HepG2 (cell line): ENCODE data around the gene GPC6. TPM values are rescaled to one million over a fixed set of nuclear protein-coding genes. Genes with fewer than 3 reads are reported as not detected.

Experiments
- ATAC-seq: fragments of 200-7000 bp; cut with Tn5 transposase; 3 replicates; pipeline ENCODE4 v1.9.1; 2020; ENCODE audit warnings: mild to moderate bottlenecking, moderate library complexity
- BruUV-seq: library from RNA; stranded (reverse); fragments of 400-500 nt; replicated peaks from 2 replicates; lab custom pipeline; 2021; lab: Mats Ljungman, UMichigan
- CTCF ChIA-PET: fragments of 300-600 bp; formaldehyde crosslinking; extraction: SDS; loops from one replicate; lab custom pipeline; 2021; ENCODE audit warnings: low total read pairs, inconsistent platforms, low intra/inter-chr PET ratio; lab: Yijun Ruan, JAX
- POLR2A ChIA-PET: fragments of 350-600 bp; sonication (Branson Sonifier 250); formaldehyde crosslinking; loops from one replicate; lab custom pipeline; 2020; ENCODE audit warnings: antibody characterized with exemption, inconsistent platforms; lab: Yijun Ruan, JAX
- DNase-seq: peaks from one replicate; pipeline ENCODE4 v3.0.0-alpha.2; 2015; ENCODE audit warnings: low spot score
- FAIRE-seq: peaks from 3 replicates; lab custom pipeline; 2011; peaks lifted over from hg19 to GRCh38; lab: Jason Lieb, UNC
- H2AFZ ChIP-seq: one replicate; pipeline ENCODE4 v1.6.1; 2011; ENCODE audit warnings: low read length, inconsistent platforms
- H3K27ac ChIP-seq: fragments of 300-600 bp; 3 replicates; pipeline ENCODE4 v1.8.0; 2011; ENCODE audit warnings: mixed run types, mild to moderate bottlenecking, mixed read lengths, low read length, inconsistent platforms; ENCODE audit not compliant: insufficient read depth; ENCODE audit errors: extremely low read length
- H3K27me3 ChIP-seq, 2 experiments: fragments of 200-600 bp in 1 of 2; 2 replicates in 1 of 2; 3 replicates in 1 of 2; pipeline versions ENCODE4 v1.6.0 to v1.8.0; 2011; ENCODE audit warnings: low read length in 2 of 2, mild to moderate bottlenecking in 2 of 2, moderate library complexity in 2 of 2, inconsistent platforms in 1 of 2; ENCODE audit not compliant: insufficient read depth in 2 of 2, control insufficient read depth in 1 of 2
- H3K36me3 ChIP-seq, 2 experiments: fragments of 200-600 bp in 1 of 2; replicated peaks in 1 of 2; 2 replicates in 1 of 2; 3 replicates in 1 of 2; pipeline versions ENCODE4 v1.5.1 to v1.8.0; 2011; ENCODE audit warnings: low read length in 2 of 2, inconsistent platforms in 1 of 2; ENCODE audit not compliant: insufficient read depth in 2 of 2, control insufficient read depth in 1 of 2
- H3K4me1 ChIP-seq: 2 replicates; pipeline ENCODE4 v1.5.1; 2012; ENCODE audit warnings: low read length, inconsistent platforms; ENCODE audit not compliant: insufficient read depth
- H3K4me2 ChIP-seq: 2 replicates; pipeline ENCODE4 v1.6.0; 2011; ENCODE audit warnings: low read depth, low read length, inconsistent platforms
- H3K4me3 ChIP-seq, 3 experiments: fragments of 200-600 bp in 1 of 3; sonication (generic), shearing (Covaris generic) in 1 of 3; replicated peaks in 1 of 3; 2 replicates each; pipeline ENCODE4 v1.5.1; 2011 to 2016; ENCODE audit warnings: low read length in 3 of 3, inconsistent platforms in 2 of 3, low read depth in 2 of 3, mild to moderate bottlenecking in 2 of 3, control low read depth in 1 of 3, mixed read lengths in 1 of 3; ENCODE audit not compliant: insufficient read depth in 1 of 3
- H3K79me2 ChIP-seq: one replicate; pipeline ENCODE4 v1.6.1; 2011; ENCODE audit warnings: low read length, inconsistent platforms; ENCODE audit not compliant: insufficient read depth
- H3K9ac ChIP-seq: 2 replicates; pipeline ENCODE4 v1.6.0; 2011; ENCODE audit warnings: mild to moderate bottlenecking, low read depth, low read length, inconsistent platforms; ENCODE audit not compliant: insufficient read depth
- H3K9me3 ChIP-seq: 2 replicates; pipeline ENCODE4 v1.5.1; 2012; ENCODE audit warnings: mild to moderate bottlenecking, low read length
- H4K20me1 ChIP-seq: 2 replicates; pipeline ENCODE4 v1.6.0; 2011; ENCODE audit warnings: inconsistent platforms, mild to moderate bottlenecking, low read length, moderate library complexity; ENCODE audit not compliant: insufficient read depth
- CAMTA2 ChIP-seq: sonication (generic); formaldehyde crosslinking; IDR thresholded peaks from 2 replicates; pipeline ENCODE4 v1.4.0; 2020; ENCODE audit warnings: mild to moderate bottlenecking, missing genetic modification reagents, borderline replicate concordance
- IKZF4 ChIP-seq: sonication (generic); formaldehyde crosslinking; IDR thresholded peaks from 2 replicates; pipeline ENCODE4 v1.5.1; 2020; ENCODE audit warnings: borderline replicate concordance, mild to moderate bottlenecking, low read depth, missing genetic modification reagents; ENCODE audit errors: not compliant biosample characterization
- SOX5 ChIP-seq: IDR thresholded peaks from 2 replicates; pipeline ENCODE4 v1.6.1; 2016; ENCODE audit warnings: borderline replicate concordance
- STAG1 ChIP-seq: sonication (generic); formaldehyde crosslinking; IDR thresholded peaks from 2 replicates; pipeline ENCODE4 v1.4.0; 2020; ENCODE audit warnings: missing genetic modification reagents
- TAF15 ChIP-seq: fragments of 200-400 bp; formaldehyde crosslinking; IDR thresholded peaks from one replicate; pipeline ENCODE4 v1.6.1; 2018; ENCODE audit warnings: mild to moderate bottlenecking, low read depth, low read length; ENCODE audit not compliant: poor library complexity, severe bottlenecking
- TCF7 ChIP-seq: sonication (generic); IDR thresholded peaks from 2 replicates; pipeline ENCODE4 v1.6.1; 2016; ENCODE audit warnings: antibody characterized with exemption, low read depth
- ZNF569 ChIP-seq: sonication (generic); formaldehyde crosslinking; IDR thresholded peaks from 2 replicates; pipeline ENCODE4 v1.5.0; 2020; ENCODE audit warnings: mild to moderate bottlenecking, missing genetic modification reagents, moderate library complexity, borderline replicate concordance
- ZNF883 ChIP-seq: sonication (generic); formaldehyde crosslinking; IDR thresholded peaks from 2 replicates; pipeline ENCODE4 v1.5.1; 2020; ENCODE audit warnings: mild to moderate bottlenecking, missing genetic modification reagents; ENCODE audit errors: not compliant biosample characterization
- WGBS: methylation state at CpG from one replicate; pipeline ENCODE4 v1.1.6; 2017; ENCODE audit warnings: low lambda C conversion rate; 5-methylcytosine and 5-hydroxymethylcytosine counted together
- in situ Hi-C: cut with HindIII; loops from 2 replicates; pipeline ENCODE4 v1.10.0; 2017; ENCODE audit warnings: low pct_unique_long_range_greater_than_20kb; ENCODE audit not compliant: extremely low pct_ligation_motif_present
- intact Hi-C: fragments of 100-400 bp; cut with micrococcal nuclease; formaldehyde crosslinking; loops from one replicate; pipeline ENCODE4 v1.10.0; 2022; ENCODE audit not compliant: unreplicated experiment
- polyA plus RNA-seq, 8 experiments: library from polyadenylated mRNA; depleted of rRNA in 3 of 8; stranded (reverse) in 7 of 8; unstranded in 1 of 8; fragments of >200 nt; fragmentation: Illumina TruSeq in 4 of 8; extraction: Trizol in 4 of 8; gene quantifications; 2 replicates each; pipeline versions ENCODE4 v1.2.1 to v1.2.3, GENCODE V29; 2011 to 2016; ENCODE audit warnings: low read depth in 4 of 8, missing spikeins in 1 of 8, mixed read lengths in 1 of 8; ENCODE audit not compliant: insufficient read depth in 1 of 8
- total RNA-seq, 5 experiments: library from RNA; depleted of rRNA; stranded (reverse); fragments of >200 nt; fragmentation: Illumina TruSeq; extraction: Trizol; gene quantifications; 2 replicates each; pipeline ENCODE4 v1.2.3, GENCODE V29; 2016; ENCODE audit warnings: low read depth in 1 of 5
- TF ChIP-seq, protein P1 (sequence below): sonication (generic); formaldehyde crosslinking; IDR thresholded peaks from 2 replicates; pipeline ENCODE4 v1.9.0; 2021; ENCODE audit warnings: missing genetic modification reagents, borderline replicate concordance
- TF ChIP-seq, protein P2 (sequence below): sonication (generic); formaldehyde crosslinking; IDR thresholded peaks from 2 replicates; pipeline ENCODE4 v1.4.0; 2020; ENCODE audit warnings: mild to moderate bottlenecking, missing genetic modification reagents
- TF ChIP-seq, protein P3 (sequence below): sonication (generic); formaldehyde crosslinking; IDR thresholded peaks from 2 replicates; pipeline ENCODE4 v1.4.0; 2020; ENCODE audit warnings: missing genetic modification reagents

Gene GPC6
- total and polyA plus RNA-seq, 2 of the 13 experiments (the other 11 are each of a cell fraction or from before 2014, with no cell fraction given): 24.5 to 33.9 TPM

DNA sequence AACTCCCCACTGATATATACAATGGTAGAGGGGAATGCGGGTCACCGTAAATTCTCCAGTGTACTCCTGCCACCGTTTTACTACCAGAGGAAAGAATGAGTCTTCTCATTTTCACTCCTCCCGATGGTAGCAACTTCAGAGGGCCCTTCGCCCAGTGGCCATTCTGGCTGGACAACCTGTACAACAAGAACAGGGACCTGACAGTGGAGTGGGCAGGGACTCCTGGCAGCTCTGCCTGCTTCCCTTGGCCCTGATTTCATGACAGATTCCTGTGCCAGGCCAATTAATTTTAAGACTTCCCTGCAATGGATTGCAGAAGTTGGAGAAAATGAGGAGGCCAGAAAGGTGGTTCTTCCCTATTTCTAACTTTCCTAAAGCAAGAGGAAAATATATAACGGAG is 148.9 kb downstream of the GPC6 start:
- Histone ChIP-seq H3K4me2 (no peak overlapping the region), H2AFZ (no peak overlapping the region), H4K20me1 (no peaks in the 10 kb centered on the region), H3K79me2 (no peaks in the 10 kb centered on the region), H3K27ac (no peak overlapping the region), H3K27me3 (no peaks in the 10 kb centered on the region), H3K36me3 (no peaks in the 10 kb centered on the region), H3K4me1 (no peaks in the 10 kb centered on the region), H3K4me3 (no peak overlapping the region), H3K9ac (no peak overlapping the region), H3K9me3 (no peaks in the 10 kb centered on the region)
- FAIRE-seq (no peak), ATAC-seq (no peak), DNase-seq (no peak)
- ChIA-PET POLR2A (no interaction called here), CTCF (no interaction called here)
- intact Hi-C loops (no loop called here), in situ Hi-C loops (no loop called here)
- no TSS peak for BruUV-seq
- TF ChIP-seq TCF7 (no peak), TAF15 (no peak), ZNF883 (CRISPR knock-in tag) (no peak), SOX5 (CRISPR knock-in tag) (no peak), ZNF569 (no peak), STAG1 (CRISPR knock-in tag) (no peak), CAMTA2 (CRISPR knock-in tag) (no peak), IKZF4 (no peak)
- TF ChIP-seq, protein P1, sequence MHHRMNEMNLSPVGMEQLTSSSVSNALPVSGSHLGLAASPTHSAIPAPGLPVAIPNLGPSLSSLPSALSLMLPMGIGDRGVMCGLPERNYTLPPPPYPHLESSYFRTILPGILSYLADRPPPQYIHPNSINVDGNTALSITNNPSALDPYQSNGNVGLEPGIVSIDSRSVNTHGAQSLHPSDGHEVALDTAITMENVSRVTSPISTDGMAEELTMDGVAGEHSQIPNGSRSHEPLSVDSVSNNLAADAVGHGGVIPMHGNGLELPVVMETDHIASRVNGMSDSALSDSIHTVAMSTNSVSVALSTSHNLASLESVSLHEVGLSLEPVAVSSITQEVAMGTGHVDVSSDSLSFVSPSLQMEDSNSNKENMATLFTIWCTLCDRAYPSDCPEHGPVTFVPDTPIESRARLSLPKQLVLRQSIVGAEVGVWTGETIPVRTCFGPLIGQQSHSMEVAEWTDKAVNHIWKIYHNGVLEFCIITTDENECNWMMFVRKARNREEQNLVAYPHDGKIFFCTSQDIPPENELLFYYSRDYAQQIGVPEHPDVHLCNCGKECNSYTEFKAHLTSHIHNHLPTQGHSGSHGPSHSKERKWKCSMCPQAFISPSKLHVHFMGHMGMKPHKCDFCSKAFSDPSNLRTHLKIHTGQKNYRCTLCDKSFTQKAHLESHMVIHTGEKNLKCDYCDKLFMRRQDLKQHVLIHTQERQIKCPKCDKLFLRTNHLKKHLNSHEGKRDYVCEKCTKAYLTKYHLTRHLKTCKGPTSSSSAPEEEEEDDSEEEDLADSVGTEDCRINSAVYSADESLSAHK: no peak
- TF ChIP-seq, protein P2, sequence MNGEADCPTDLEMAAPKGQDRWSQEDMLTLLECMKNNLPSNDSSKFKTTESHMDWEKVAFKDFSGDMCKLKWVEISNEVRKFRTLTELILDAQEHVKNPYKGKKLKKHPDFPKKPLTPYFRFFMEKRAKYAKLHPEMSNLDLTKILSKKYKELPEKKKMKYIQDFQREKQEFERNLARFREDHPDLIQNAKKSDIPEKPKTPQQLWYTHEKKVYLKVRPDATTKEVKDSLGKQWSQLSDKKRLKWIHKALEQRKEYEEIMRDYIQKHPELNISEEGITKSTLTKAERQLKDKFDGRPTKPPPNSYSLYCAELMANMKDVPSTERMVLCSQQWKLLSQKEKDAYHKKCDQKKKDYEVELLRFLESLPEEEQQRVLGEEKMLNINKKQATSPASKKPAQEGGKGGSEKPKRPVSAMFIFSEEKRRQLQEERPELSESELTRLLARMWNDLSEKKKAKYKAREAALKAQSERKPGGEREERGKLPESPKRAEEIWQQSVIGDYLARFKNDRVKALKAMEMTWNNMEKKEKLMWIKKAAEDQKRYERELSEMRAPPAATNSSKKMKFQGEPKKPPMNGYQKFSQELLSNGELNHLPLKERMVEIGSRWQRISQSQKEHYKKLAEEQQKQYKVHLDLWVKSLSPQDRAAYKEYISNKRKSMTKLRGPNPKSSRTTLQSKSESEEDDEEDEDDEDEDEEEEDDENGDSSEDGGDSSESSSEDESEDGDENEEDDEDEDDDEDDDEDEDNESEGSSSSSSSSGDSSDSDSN (CRISPR knock-in tag): no peak
- TF ChIP-seq, protein P3, sequence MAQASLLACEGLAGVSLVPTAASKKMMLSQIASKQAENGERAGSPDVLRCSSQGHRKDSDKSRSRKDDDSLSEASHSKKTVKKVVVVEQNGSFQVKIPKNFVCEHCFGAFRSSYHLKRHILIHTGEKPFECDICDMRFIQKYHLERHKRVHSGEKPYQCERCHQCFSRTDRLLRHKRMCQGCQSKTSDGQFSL: no peak
- 79% methylated on average over 6 of the region's 6 CpGs for WGBS
